ENCODE data around the gene C22orf31.

C22orf31 gene

GRCh38 chr22:29009148-29009547, 52.5 kb downstream of the C22orf31 start:
- H3K4me3 ChIP-seq (ENCODE audit: low read depth, low read length), result no peak overlapping the region
- no peak for DNase-seq (ENCODE audit: low read depth)
